RWPE1 (cell line): Measurements from ENCODE around the gene CDC27.
"Not testable (repeated sequence)": the region's sequence is repeated elsewhere in the genome, so short reads cannot be mapped to it uniquely, and the experiment has no call there.

Experiments used
- CTCF ChIA-PET: fragments of 350-600 bp; sonication (Branson Sonifier 250); formaldehyde crosslinking; extraction: SDS; loops from one replicate; lab custom pipeline; 2021; lab: Yijun Ruan, JAX
- POLR2A ChIA-PET: fragments of 400-600 bp; formaldehyde crosslinking; extraction: SDS; loops from one replicate; lab custom pipeline; 2020; ENCODE audit warnings: antibody characterized with exemption; ENCODE audit not compliant: low non-redundant PET; lab: Yijun Ruan, JAX
- DNase-seq: peaks from one replicate; pipeline ENCODE4 v3.0.0; 2012; ENCODE audit warnings: low spot score
- H3K27ac ChIP-seq: fragments of 450-650 bp; 2 replicates; pipeline ENCODE4 v1.5.1; 2017
- TF ChIP-seq, protein P1 (sequence below): fragments of 450-650 bp; conservative IDR thresholded peaks from 2 replicates; pipeline ENCODE4 v1.5.1; 2017; ENCODE audit warnings: low read depth, mild to moderate bottlenecking

Gene CDC27

GRCh38 chr17:47222047-47222446 is 33.0 kb upstream of the CDC27 start:
- TF ChIP-seq, protein P1, sequence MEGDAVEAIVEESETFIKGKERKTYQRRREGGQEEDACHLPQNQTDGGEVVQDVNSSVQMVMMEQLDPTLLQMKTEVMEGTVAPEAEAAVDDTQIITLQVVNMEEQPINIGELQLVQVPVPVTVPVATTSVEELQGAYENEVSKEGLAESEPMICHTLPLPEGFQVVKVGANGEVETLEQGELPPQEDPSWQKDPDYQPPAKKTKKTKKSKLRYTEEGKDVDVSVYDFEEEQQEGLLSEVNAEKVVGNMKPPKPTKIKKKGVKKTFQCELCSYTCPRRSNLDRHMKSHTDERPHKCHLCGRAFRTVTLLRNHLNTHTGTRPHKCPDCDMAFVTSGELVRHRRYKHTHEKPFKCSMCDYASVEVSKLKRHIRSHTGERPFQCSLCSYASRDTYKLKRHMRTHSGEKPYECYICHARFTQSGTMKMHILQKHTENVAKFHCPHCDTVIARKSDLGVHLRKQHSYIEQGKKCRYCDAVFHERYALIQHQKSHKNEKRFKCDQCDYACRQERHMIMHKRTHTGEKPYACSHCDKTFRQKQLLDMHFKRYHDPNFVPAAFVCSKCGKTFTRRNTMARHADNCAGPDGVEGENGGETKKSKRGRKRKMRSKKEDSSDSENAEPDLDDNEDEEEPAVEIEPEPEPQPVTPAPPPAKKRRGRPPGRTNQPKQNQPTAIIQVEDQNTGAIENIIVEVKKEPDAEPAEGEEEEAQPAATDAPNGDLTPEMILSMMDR: no peak
- POLR2A ChIA-PET: no interaction called here
- CTCF ChIA-PET: interaction anchor here (0.5 kb wide), 1 partner anchor 179 kb away, joined by 5 read pairs; no protein-coding TSS in a partner anchor
- no peak overlapping the region for H3K27ac ChIP-seq
- no peak for DNase-seq

GRCh38 chr17:47221154-47221553 is 32.1 kb upstream of the CDC27 start:
- CTCF ChIA-PET: interaction anchor here (0.6 kb wide), 2 partner anchors 94 to 99 kb away, joined by 3 to 8 read pairs; no protein-coding TSS in a partner anchor
- TF ChIP-seq, protein P1: no peak
- H3K27ac ChIP-seq: no peak overlapping the region
- DNase-seq: no peak
- POLR2A ChIA-PET: no interaction called here

DNA sequence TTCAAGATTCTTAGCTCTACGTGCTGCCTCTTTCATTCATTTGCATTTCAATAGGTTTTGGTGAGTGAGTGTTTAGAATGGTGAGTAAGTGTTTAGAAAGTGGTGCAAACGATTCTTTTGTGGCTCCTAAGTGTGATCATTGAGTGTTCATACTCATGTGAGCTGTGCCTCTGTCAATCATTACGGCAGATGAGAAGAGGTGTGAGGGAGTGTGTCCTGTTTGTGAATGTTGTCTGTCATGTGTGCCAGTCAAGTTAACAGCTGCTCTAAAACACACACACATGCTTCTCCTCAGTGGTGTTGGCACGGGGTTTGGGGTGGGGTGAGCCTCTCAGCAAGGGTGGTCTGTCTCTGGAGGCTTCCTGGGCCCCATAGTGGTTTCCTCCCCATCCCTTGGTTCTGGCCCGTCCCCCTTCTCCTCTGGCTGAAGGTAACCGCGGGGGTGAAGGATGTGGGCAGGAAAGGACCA is 31.5 kb upstream of the CDC27 start:
- POLR2A ChIA-PET: no interaction called here

DNA sequence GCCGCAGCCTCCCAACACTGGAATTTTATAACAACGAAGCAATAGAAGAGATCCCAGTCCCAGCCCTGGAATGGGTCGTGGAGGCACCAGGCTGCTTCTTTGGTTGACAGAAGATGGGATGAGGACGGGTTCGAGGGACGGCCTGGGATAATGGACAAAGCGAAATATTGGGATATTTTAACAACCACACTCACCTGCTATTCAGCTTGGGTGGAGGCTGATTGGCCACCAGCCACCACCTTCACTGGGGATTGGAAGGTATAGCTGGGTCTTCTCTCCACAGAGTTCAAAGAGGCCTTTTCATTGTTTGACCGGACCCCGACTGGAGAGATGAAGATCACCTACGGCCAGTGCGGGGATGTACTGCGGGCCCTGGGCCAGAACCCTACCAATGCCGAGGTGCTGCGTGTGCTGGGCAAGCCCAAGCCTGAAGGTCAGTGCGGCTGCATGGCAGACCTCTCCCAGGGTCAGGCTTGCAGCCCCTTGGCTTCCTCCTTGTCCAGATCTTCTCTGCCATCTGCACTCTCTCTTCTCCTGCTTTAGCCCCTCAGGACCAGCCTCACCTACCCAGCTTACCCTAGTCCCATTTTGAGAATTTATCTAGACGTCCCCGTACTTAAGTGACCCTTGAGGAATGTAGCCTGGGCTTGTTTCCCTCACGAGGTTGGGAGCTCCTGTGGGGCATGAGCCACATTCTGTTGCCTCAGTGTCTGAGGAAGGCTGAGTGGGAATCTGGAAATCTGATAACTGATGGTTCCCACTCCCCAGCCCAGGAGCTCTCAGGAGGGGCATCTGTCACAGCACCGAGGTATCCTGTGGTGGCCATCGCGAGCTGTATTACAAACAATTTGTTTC is 30.8 kb upstream of the CDC27 start:
- H3K27ac ChIP-seq: no peak overlapping the region
- ChIA-PET POLR2A (no interaction called here), CTCF (interaction anchor here (0.6 kb wide), 1 partner anchor 79 kb away, joined by 3 read pairs; no protein-coding TSS in a partner anchor)
- TF ChIP-seq, protein P1: no peak
- DNase-seq: no peak

More for the DNA sequence above, 31.5 kb upstream of the CDC27 start:
- no peak overlapping the region for H3K27ac ChIP-seq
- TF ChIP-seq, protein P1: no peak
- no peak for DNase-seq
- CTCF ChIA-PET: interaction anchor here (0.6 kb wide), 2 partner anchors 79 to 99 kb away, joined by 3 to 8 read pairs; no protein-coding TSS in a partner anchor

GRCh38 chr17:47218896-47219430 is 29.9 kb upstream of the CDC27 start:
- no peak for DNase-seq
- TF ChIP-seq, protein P1: no peak
- POLR2A ChIA-PET: no interaction called here
- no peak overlapping the region for H3K27ac ChIP-seq
- CTCF ChIA-PET: interaction anchor here (0.7 kb wide), 1 partner anchor 48 kb away, joined by 3 read pairs; no protein-coding TSS in a partner anchor

GRCh38 chr17:47217279-47217678 is 28.2 kb upstream of the CDC27 start:
- CTCF ChIA-PET, POLR2A ChIA-PET: not testable (repeated sequence)

DNA sequence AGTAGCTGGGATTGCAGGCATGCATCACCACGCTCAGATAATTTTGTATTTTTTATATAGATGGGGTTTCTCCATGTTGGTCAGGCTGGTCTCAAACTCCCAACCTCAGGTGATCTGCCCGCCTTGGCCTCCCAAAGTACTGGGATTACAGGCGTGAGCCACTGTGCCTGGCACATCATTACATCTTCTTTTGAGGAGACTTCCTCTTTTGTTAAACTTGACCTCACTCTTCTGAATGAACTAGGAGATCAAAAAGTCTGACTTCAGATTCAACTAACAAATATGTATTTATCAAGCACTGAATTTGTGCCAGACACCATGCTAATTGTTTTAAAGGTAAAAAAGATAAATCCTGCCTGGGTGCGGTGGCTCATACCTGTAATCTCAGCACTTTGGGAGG is 27.7 kb upstream of the CDC27 start:
- CTCF ChIA-PET, DNase-seq, H3K27ac ChIP-seq, POLR2A ChIA-PET: not testable (repeated sequence)

More at GRCh38 chr17:47217279-47217678, 28.2 kb upstream of the CDC27 start:
- H3K27ac ChIP-seq, DNase-seq: not testable (repeated sequence)
